ENCODE results near the gene MAN2C1. TPM values are rescaled to one million over a fixed set of nuclear protein-coding genes. Genes with fewer than 3 reads are reported as not detected.
A peak's percentile ranks its signal among the peaks of the same experiment; 100 is the strongest.
"Not testable (repeated sequence)": the region's sequence is repeated elsewhere in the genome, so short reads cannot be mapped to it uniquely, and the experiment has no call there.

MAN2C1 gene
- total RNA-seq, 1 experiment from 2014 or later, result 42.6 TPM

GRCh38 chr15:75346796-75347221 lies 21.6 kb downstream of the MAN2C1 start, which contains the start of gene NEIL1:
NEIL1 (plus strand) TSS chr15:75347039; CDS start chr15:75348906, 1,867 bp downstream.
- no peak for DNase-seq (ENCODE audit: low spot score)

DNA sequence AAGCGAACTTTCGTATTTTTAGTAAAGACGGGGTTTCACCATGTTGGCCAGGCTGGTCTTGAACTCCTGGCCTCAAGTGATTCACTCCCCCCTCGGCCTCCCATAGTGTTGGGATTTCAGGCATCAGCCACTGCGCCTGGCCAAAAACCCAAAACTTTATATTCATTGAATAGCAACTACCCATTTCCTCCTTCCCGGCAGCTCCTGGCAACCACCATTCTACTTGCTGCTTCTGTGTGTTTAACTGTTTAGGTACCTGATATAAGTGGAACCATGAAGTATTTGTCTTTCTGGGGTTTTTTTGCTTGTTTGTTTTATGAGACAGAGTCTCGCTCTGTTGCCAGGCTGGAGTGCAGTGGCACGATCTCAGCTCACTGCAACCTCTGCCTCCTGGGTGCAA lies 24.5 kb downstream of the MAN2C1 start:
- DNase-seq (ENCODE audit: low spot score), result not testable (repeated sequence)

DNA sequence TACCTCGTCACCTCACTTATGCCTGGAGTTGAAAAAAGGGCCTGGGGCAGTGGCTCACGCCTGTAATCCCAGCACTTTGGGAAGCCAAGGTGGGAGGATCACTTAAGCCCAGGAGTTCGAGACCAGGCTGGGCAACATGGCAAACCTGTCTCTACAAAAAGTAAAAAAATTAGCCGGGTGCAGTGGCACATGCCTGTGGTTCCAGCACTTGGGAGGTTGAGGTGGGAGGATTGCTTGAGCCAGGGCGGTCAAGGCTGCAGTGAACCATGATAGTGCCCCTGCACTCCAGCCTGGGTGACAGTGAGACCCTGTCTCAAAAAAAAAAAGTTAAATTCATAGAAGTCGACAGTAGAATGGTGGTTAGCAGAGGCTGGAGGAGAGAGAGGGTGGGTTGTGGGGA lies 26.2 kb downstream of the MAN2C1 start:
- no peak for DNase-seq (ENCODE audit: low spot score)

DNA sequence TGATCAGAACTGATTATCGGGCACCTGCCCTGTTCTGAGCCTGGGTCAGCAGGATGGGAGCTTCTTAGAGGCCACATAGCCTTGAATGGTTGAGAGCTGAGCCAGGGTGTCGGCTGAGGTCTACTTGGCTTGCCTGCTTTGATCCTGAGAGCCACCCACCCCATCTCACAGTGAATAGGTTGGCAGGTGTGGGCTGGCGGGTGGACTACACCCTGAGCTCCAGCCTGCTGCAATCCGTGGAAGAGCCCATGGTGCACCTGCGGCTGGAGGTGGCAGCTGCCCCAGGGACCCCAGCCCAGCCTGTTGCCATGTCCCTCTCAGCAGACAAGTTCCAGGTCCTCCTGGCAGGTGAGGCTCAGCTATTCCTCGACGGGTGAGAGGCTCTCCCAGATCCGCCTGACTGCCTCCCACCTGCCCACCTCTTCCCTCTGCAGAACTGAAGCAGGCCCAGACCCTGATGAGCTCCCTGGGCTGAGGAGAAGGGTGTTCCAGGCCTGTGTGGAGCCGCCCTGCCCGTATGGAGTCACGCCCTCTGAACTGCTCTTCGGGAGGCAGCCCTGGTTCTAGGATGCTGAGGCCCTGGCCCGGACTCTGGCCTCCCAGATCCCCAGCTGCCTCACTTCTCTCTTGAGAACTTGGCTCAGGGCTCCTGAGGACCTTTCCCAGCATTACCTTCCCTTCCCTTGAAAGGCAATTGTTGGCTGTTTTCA lies 28.7 kb downstream of the MAN2C1 start:
- DNase-seq (ENCODE audit: low spot score), result no peak

GRCh38 chr15:75338661-75339240 lies 29.7 kb downstream of the MAN2C1 start:
- DNase-seq (ENCODE audit: low spot score), result no peak

- peak; percentile 90 for DNase-seq (ENCODE audit: low spot score)
Measured at GRCh38 chr15:75335705-75336355, 32.6 kb downstream of the MAN2C1 start, which contains the start of gene COMMD4. COMMD4 (plus strand) TSS chr15:75336063; CDS start chr15:75336090, 27 bp downstream.

DNA sequence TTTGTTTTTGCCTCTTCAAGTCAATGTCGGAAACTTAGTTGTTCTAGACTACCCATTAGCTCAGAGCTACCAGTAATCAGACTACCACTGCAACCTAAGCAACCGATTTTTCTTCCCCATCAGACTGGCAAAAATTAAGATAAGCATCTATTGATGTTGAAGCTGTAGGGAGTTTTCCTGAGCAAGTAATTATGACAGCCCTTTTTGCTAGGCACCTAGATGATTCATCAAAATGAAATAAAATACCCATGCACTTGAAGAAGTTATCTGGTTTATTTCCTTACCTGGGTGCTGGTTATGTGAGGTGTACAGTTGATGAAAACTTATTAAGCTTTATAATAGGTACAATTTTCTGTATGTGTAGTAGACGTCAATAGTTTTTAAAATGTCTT lies 33.1 kb downstream of the MAN2C1 start:
- no peak for DNase-seq (ENCODE audit: low spot score)

GRCh38 chr15:75333654-75334419 lies 34.6 kb downstream of the MAN2C1 start:
- not testable (repeated sequence) for DNase-seq (ENCODE audit: low spot score)

DNA sequence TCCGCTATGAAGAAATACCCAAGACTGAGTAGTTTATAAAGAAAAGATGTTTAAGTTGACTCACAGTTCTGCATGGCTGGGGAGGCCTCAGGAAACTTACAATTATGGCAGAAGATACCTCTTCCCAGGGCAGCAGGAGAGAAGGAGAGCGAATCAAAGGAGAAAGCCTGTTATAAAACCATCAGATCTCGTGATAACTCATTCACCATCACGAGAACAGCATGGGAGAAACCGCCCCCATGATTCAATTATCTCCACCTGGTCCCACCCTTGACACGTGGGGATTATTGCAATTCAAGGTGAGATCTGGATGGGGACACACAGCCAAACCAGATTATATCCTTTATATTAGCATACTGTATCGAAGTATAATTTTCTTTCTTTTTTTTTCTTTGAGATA lies 36.3 kb downstream of the MAN2C1 start:
- not testable (repeated sequence) for DNase-seq (ENCODE audit: low spot score)

DNA sequence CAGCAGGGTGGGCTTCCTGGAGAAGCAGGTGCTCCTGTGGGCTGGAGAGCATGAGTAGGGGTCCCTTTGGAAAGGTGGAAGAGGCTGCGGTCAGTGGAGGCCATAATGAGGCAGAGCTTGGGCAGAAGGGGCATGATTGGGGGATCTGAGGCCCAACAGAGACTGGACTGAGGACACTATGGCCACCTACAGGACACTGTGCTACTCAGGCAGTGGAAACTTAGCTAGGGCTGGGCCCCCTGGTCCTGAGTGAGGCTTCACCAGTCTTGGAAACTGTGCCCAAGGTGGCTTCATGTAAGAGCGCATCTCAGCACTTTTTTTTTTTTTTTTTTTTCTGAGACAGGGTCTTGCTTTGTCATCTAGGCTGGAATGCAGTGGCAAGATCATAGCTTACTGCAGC lies 38.8 kb downstream of the MAN2C1 start:
- DNase-seq (ENCODE audit: low spot score), result no peak

GRCh38 chr15:75328493-75329314 lies 39.7 kb downstream of the MAN2C1 start:
- no peak for DNase-seq (ENCODE audit: low spot score)

DNA sequence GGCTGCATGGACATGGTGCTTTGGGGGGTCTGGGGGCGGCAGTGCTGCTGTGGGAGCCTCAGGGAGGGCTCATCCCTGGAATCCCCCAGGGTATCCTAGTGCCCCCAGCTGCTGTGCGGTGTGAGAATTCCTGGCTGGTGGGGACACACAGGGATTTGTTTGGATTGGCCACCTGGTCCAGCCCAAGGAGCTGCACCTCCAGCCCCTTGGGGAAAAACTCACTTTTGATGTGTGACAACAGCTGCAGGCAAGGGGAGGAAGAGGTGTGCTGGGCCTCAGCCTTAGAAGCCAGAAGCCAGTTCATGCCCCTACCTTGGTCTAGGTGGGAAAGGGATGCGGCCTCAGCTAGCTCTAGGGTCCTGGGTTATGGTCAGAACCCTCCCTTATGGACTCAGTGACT lies 40.9 kb downstream of the MAN2C1 start:
- DNase-seq (ENCODE audit: low spot score), result no peak

- DNase-seq (ENCODE audit: low spot score), result no peak
Measured at GRCh38 chr15:75327005-75327404, 41.4 kb downstream of the MAN2C1 start.

GRCh38 chr15:75325922-75326321 lies 42.5 kb downstream of the MAN2C1 start:
- DNase-seq (ENCODE audit: low spot score), result no peak

- DNase-seq (ENCODE audit: low spot score), result no peak
Measured at GRCh38 chr15:75321711-75322110, 46.7 kb downstream of the MAN2C1 start.

DNA sequence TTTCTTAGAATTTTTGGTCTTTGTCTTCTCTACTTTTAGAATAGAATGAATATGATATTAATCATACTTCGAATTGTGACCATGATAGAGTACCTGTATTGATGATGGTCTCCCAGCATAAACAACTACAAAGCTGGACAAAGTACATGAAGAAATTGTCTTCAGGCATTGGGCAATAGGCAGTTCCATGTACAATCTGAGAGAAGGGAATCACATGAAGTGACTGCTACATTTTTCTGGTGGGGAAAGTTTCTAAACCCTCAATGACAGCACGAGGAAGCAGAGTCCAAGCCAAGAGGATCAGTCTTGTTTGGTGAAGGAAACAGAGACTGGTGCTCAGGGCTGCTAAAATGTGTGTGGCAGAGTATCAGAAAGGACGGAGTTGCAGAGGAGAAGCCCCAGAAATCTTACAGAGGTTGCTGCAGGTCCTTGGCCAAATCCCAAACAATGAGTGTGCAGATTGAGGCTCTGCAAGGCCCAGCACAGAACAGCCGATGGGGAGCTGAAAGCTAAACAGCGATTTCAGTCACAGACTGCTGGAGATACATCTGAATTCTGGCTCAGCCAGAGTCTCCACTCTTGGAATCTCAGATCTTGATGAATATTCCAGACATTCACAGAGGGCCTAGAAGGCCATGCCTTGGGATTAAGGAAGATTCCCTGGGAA lies 49.0 kb downstream of the MAN2C1 start:
- not testable (repeated sequence) for DNase-seq (ENCODE audit: low spot score)

GRCh38 chr15:75314552-75315290 lies 53.7 kb downstream of the MAN2C1 start:
- no peak for DNase-seq (ENCODE audit: low spot score)

GRCh38 chr15:75313116-75313845 lies 55.1 kb downstream of the MAN2C1 start:
- DNase-seq (ENCODE audit: low spot score), result no peak

- DNase-seq (ENCODE audit: low spot score), result peak; percentile 47
Measured at GRCh38 chr15:75312548-75312947, 55.9 kb downstream of the MAN2C1 start.
